ENCODE data around the gene FREM2.

Gene FREM2

GRCh38 chr13:38897521-38897920 is 210.6 kb downstream of the FREM2 start:
- DNase-seq (ENCODE audit: low read depth, low spot score) = no peak

- DNase-seq (ENCODE audit: low read depth, low spot score) = no peak
Observed at GRCh38 chr13:38898481-38898880, 211.6 kb downstream of the FREM2 start.

GRCh38 chr13:38899571-38899970 is 212.7 kb downstream of the FREM2 start:
- no peak for DNase-seq (ENCODE audit: low read depth, low spot score)

GRCh38 chr13:38900188-38900587 is 213.3 kb downstream of the FREM2 start:
- DNase-seq (ENCODE audit: low read depth, low spot score) = no peak

GRCh38 chr13:38902551-38902950 is 215.7 kb downstream of the FREM2 start:
- DNase-seq (ENCODE audit: low read depth, low spot score) = no peak

GRCh38 chr13:38905081-38905480 is 218.2 kb downstream of the FREM2 start:
- no peak for DNase-seq (ENCODE audit: low read depth, low spot score)

- no peak for DNase-seq (ENCODE audit: low read depth, low spot score)
Observed at GRCh38 chr13:38905861-38906260, 219.0 kb downstream of the FREM2 start.

- no peak for DNase-seq (ENCODE audit: low read depth, low spot score)
Observed at GRCh38 chr13:38908574-38908973, 221.7 kb downstream of the FREM2 start.

GRCh38 chr13:38914070-38914469 is 227.2 kb downstream of the FREM2 start:
- DNase-seq (ENCODE audit: low read depth, low spot score) = no peak

GRCh38 chr13:38921081-38921480 is 234.2 kb downstream of the FREM2 start:
- DNase-seq (ENCODE audit: low read depth, low spot score) = no peak

- no peak for DNase-seq (ENCODE audit: low read depth, low spot score)
Observed at GRCh38 chr13:38922170-38922569, 235.3 kb downstream of the FREM2 start.

GRCh38 chr13:38933786-38934185 is 246.9 kb downstream of the FREM2 start:
- no peak for DNase-seq (ENCODE audit: low read depth, low spot score)
